K562 (cell line): ENCODE results near the gene EFHB. TPM values are rescaled to one million over a fixed set of nuclear protein-coding genes. Genes with fewer than 3 reads are reported as not detected.
A peak's percentile ranks its signal among the peaks of the same experiment; 100 is the strongest.
"Not testable (repeated sequence)": the region's sequence is repeated elsewhere in the genome, so short reads cannot be mapped to it uniquely, and the experiment has no call there.

Experiments
- ATAC-seq: fragments of 200-7000 bp; cut with Tn5 transposase; 3 replicates; pipeline ENCODE4 v1.9.1; 2020; ENCODE audit warnings: moderate library complexity
- BruUV-seq: library from RNA; stranded (reverse); fragments of 400-500 nt; replicated peaks from 2 replicates; lab custom pipeline; 2021; lab: Mats Ljungman, UMichigan
- CTCF ChIA-PET: fragments of 300-600 bp; formaldehyde crosslinking; extraction: SDS; loops from one replicate; lab custom pipeline; 2021; ENCODE audit warnings: low intra/inter-chr PET ratio; lab: Yijun Ruan, JAX
- POLR2A ChIA-PET: fragments of 300-600, 350-650 bp; sonication (Branson Sonifier 250); formaldehyde crosslinking; extraction: SDS; loops from one replicate; lab custom pipeline; 2021; ENCODE audit warnings: antibody characterized with exemption, inconsistent platforms; lab: Yijun Ruan, JAX
- DNase-seq, 4 experiments: peaks; one replicate each; pipeline versions ENCODE4 v3.0.0 to v3.0.0-alpha.2; 2011 to 2018; ENCODE audit warnings: low spot score in 3 of 4, mixed read lengths in 3 of 4; ENCODE audit errors: extremely low read depth in 1 of 4
- FAIRE-seq: peaks from 2 replicates; lab custom pipeline; 2011; peaks lifted over from hg19 to GRCh38; lab: Jason Lieb, UNC
- H2AFZ ChIP-seq: 2 replicates; pipeline ENCODE4 v1.6.0; 2011; ENCODE audit warnings: low read depth, low read length, control low read depth, inconsistent platforms
- H3K27ac ChIP-seq: fragments of 200-600 bp; 3 replicates; pipeline ENCODE4 v1.8.0; 2011; ENCODE audit warnings: low read depth, mild to moderate bottlenecking, control low read depth, inconsistent platforms, low read length, moderate library complexity, mixed read lengths; ENCODE audit errors: extremely low read depth
- H3K27me3 ChIP-seq, 2 experiments: fragments of 300-600 bp in 1 of 2; 2 replicates in 1 of 2; 3 replicates in 1 of 2; pipeline versions ENCODE4 v1.6.0 to v1.8.0; 2011; ENCODE audit warnings: inconsistent platforms in 2 of 2, low read length in 2 of 2, mild to moderate bottlenecking in 1 of 2, mixed read lengths in 1 of 2, moderate library complexity in 1 of 2; ENCODE audit not compliant: control insufficient read depth in 2 of 2, insufficient read depth in 2 of 2
- H3K36me3 ChIP-seq: fragments of 300-600 bp; 3 replicates; pipeline ENCODE4 v1.8.0; 2011; ENCODE audit warnings: mild to moderate bottlenecking, low read length, inconsistent platforms; ENCODE audit not compliant: control insufficient read depth, insufficient read depth
- H3K4me1 ChIP-seq, 2 experiments: fragments of 200-600 bp in 1 of 2; replicated peaks in 1 of 2; 2 replicates in 1 of 2; 3 replicates in 1 of 2; pipeline versions ENCODE4 v1.5.1 to v1.8.0; 2011; ENCODE audit warnings: inconsistent platforms in 2 of 2, low read length in 2 of 2, mild to moderate bottlenecking in 1 of 2, mixed read lengths in 1 of 2, moderate library complexity in 1 of 2; ENCODE audit not compliant: control insufficient read depth in 2 of 2, insufficient read depth in 2 of 2
- H3K4me2 ChIP-seq: 2 replicates; pipeline ENCODE4 v1.6.1; 2011; ENCODE audit warnings: low read length, control low read depth, inconsistent platforms, mixed read lengths; ENCODE audit not compliant: insufficient read depth
- H3K4me3 ChIP-seq: fragments of 200-600 bp; sonication (generic), shearing (Covaris generic); 2 replicates; pipeline ENCODE4 v1.5.1; 2016; ENCODE audit warnings: control low read depth, inconsistent platforms
- H3K79me2 ChIP-seq: fragments of 200-600 bp; 3 replicates; pipeline ENCODE4 v1.8.0; 2011; ENCODE audit warnings: low read length, inconsistent platforms; ENCODE audit not compliant: control insufficient read depth, insufficient read depth
- H3K9ac ChIP-seq, 2 experiments: 2 replicates each; pipeline versions ENCODE4 v1.6.0 to v1.6.1; 2011; ENCODE audit warnings: low read depth in 2 of 2, low read length in 2 of 2, control low read depth in 1 of 2, inconsistent platforms in 1 of 2, mild to moderate bottlenecking in 1 of 2, mixed read lengths in 1 of 2; ENCODE audit not compliant: insufficient read depth in 1 of 2
- H3K9me1 ChIP-seq: one replicate; pipeline ENCODE4 v1.6.0; 2011; ENCODE audit warnings: inconsistent platforms, mild to moderate bottlenecking, low read length, moderate library complexity; ENCODE audit not compliant: control insufficient read depth, insufficient read depth
- H3K9me3 ChIP-seq: replicated peaks from 2 replicates; pipeline ENCODE4 v1.5.1; 2011; ENCODE audit warnings: low read depth, low read length, inconsistent platforms; ENCODE audit not compliant: control insufficient read depth, insufficient read depth
- H4K20me1 ChIP-seq: replicated peaks from 2 replicates; pipeline ENCODE4 v1.6.1; 2011; ENCODE audit warnings: low read length, inconsistent platforms, mixed read lengths; ENCODE audit not compliant: control insufficient read depth, insufficient read depth
- BCOR ChIP-seq: fragments of 450-650 bp; IDR thresholded peaks from 2 replicates; pipeline ENCODE4 v1.6.1; 2016
- EWSR1 ChIP-seq: fragments of 450-650 bp; IDR thresholded peaks from 2 replicates; pipeline ENCODE4 v1.6.1; 2018; ENCODE audit warnings: borderline replicate concordance, mild to moderate bottlenecking, low read depth, moderate library complexity; ENCODE audit not compliant: partially characterized antibody
- RBM25 ChIP-seq: fragments of 200-400 bp; formaldehyde crosslinking; IDR thresholded peaks from 2 replicates; pipeline ENCODE4 v1.6.1; 2018; ENCODE audit warnings: low read length, low read depth, moderate library complexity; ENCODE audit not compliant: severe bottlenecking
- TCF7 ChIP-seq: sonication (generic); IDR thresholded peaks from 2 replicates; pipeline ENCODE4 v1.6.1; 2016; ENCODE audit warnings: antibody characterized with exemption, borderline replicate concordance
- ZNF121 ChIP-seq: sonication (generic); formaldehyde crosslinking; conservative IDR thresholded peaks from 2 replicates; pipeline ENCODE4 v1.8.0; 2022; ENCODE audit warnings: missing genetic modification reagents
- WGBS: fragments of 100-300 bp; shearing (Covaris generic); methylation state at CpG from one replicate; pipeline ENCODE4 v1.1.6; 2016; ENCODE audit warnings: low coverage, mixed read lengths; ENCODE audit not compliant: insufficient coverage; ENCODE audit errors: missing lambda C conversion rate; 5-methylcytosine and 5-hydroxymethylcytosine counted together
- in situ Hi-C: fragments of 300-500 bp; cut with MboI; formaldehyde crosslinking; loops from 4 replicates; pipeline ENCODE4 v1.15.0; 2018; ENCODE audit warnings: inconsistent platforms, mixed read lengths
- intact Hi-C: fragments of 100-400 bp; cut with micrococcal nuclease; formaldehyde crosslinking; loops from 2 replicates; pipeline ENCODE4 v1.14.2; 2022
- polyA plus RNA-seq, 8 experiments: library from polyadenylated mRNA; depleted of rRNA in 4 of 8; stranded (reverse) in 5 of 8; unstranded in 3 of 8; fragments of >200 nt; fragmentation: Nextera tagmentation in 2 of 8; fragmentation: Illumina TruSeq in 1 of 8; extraction: Ambion mirVana in 2 of 8; extraction: Trizol in 1 of 8; gene quantifications; 2 replicates each; pipeline versions ENCODE4 v1.2.1 to v1.2.3, GENCODE V29; 2011 to 2014; ENCODE audit warnings: inconsistent platforms in 1 of 8, missing spikeins in 1 of 8
- total RNA-seq, 7 experiments: library from RNA; depleted of rRNA in 6 of 7; stranded (reverse); fragments of >200 nt in 6 of 7; fragmentation: Illumina TruSeq in 2 of 7; extraction: Trizol in 2 of 7; gene quantifications; 2 replicates each; pipeline versions ENCODE4 v1.2.1 to v1.2.3, GENCODE V29; 2011 to 2021; ENCODE audit warnings: low replicate concordance in 1 of 7
- TF ChIP-seq, protein P1 (sequence below): fragments of 250-450 bp; sonication (Bioruptor Pico); IDR thresholded peaks from 2 replicates; pipeline ENCODE4 v1.5.0; 2021

EFHB gene
- total and polyA plus RNA-seq, 9 of the 15 experiments (the other 6 are each of a cell fraction or from before 2014, with no cell fraction given): 1.5 to 4.0 (median 1.8) TPM

DNA sequence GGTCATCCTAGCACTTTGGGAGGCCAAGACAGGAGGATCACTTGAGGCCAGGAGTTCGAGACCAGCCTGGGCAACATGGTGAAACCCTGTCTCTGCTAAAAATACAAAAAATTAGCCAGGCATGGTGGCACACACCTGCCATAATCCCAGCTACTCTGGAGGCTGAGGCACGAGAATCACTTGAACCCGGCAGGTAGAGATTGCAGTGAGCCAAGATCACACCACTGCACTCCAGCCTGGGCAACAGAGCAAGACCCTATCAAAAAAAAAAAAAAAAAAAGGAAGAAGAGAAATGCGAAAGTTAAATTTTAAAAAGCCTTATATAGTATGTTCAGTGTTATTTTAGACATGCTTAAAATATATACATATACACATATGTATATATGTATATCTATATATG lies 46.9 kb downstream of the EFHB start:
- WGBS: 91% methylated on average over 3 of the region's 4 CpGs
- H3K9ac ChIP-seq, FAIRE-seq, H4K20me1 ChIP-seq, H3K27ac ChIP-seq, H3K4me3 ChIP-seq, H3K4me2 ChIP-seq, CTCF ChIA-PET, ATAC-seq, H3K27me3 ChIP-seq, in situ Hi-C loops, H3K9me1 ChIP-seq, H3K79me2 ChIP-seq, DNase-seq, H3K9me3 ChIP-seq, H3K36me3 ChIP-seq, BruUV-seq: not testable (repeated sequence)
- POLR2A ChIA-PET: interaction anchor here (2.6 to 3.0 kb wide), 2 partner anchors 11 to 61 kb away, joined by 10 to 12 read pairs; partner anchors contain the start of gene RAB5A
- peak; percentile 52; the same call in 1 of the 2 replicates for TF ChIP-seq BCOR
- peak; percentile 93 for TF ChIP-seq ZNF121 (CRISPR knock-in tag)
- TF ChIP-seq RBM25: peak; percentile 10
- peaks cover 0 to 17% of the 10 kb centered on the region in 2 experiments; a peak in 3 of 5 replicates for H3K4me1 ChIP-seq
- intact Hi-C loops: loop anchor here (5.0 kb wide), 4 partner anchors 45 to 435 kb away; partner anchors contain the start of genes EFHB and SGO1
- 0 out of 2 replicates have a peak overlapping the region, but pooled peaks have one; percentile 40 for H2AFZ ChIP-seq

DNA sequence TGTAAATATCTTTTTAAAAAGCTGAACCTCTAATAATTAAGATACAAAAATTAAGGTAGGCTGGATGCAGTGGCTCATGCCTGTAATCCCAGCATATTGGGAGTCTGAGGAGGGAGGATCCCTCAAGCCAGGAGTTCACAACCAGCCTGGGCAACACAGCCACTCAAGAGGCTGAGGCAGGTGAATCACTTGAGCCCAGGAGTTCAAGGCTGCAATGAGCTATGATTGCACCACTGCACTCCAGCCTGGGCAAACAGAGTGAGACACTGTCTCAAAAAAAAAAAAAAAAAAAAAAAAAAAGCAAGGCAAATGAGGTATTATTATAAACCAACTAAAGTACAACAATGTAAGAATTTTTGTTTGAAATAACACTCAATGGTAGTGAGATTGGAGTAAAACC lies 47.6 kb downstream of the EFHB start:
- H4K20me1 ChIP-seq: no peaks in the 10 kb centered on the region
- H3K27ac ChIP-seq: no peak overlapping the region
- FAIRE-seq (no peak), DNase-seq (no peak), ATAC-seq (no peak)
- no peaks in the 10 kb centered on the region; a peak in 1 of 5 replicates for H3K27me3 ChIP-seq
- H3K9me3 ChIP-seq: no peaks in the 10 kb centered on the region
- no peak overlapping the region for H3K4me2 ChIP-seq
- no peaks in the 10 kb centered on the region for H3K79me2 ChIP-seq
- no peak overlapping the region for H2AFZ ChIP-seq
- no peak overlapping the region for H3K4me3 ChIP-seq
- no peaks in the 10 kb centered on the region for H3K9me1 ChIP-seq
- H3K36me3 ChIP-seq: no peaks in the 10 kb centered on the region
- H3K4me1 ChIP-seq: peaks cover 0 to 17% of the 10 kb centered on the region in 2 experiments; a peak in 3 of 5 replicates
- ChIA-PET CTCF (no interaction called here), POLR2A (interaction anchor here (1.1 to 2.6 kb wide), 2 partner anchors 61 to 98 kb away, joined by 3 to 10 read pairs; partner anchors contain the start of gene RAB5A)
- H3K9ac ChIP-seq: no peak overlapping the region; a peak in 1 of 4 replicates
- no TSS peak for BruUV-seq
- in situ Hi-C loops (no loop called here), intact Hi-C loops (loop anchor here (5.0 kb wide), 4 partner anchors 46 to 436 kb away; partner anchors contain the start of genes EFHB and SGO1)
- TF ChIP-seq, protein P1, sequence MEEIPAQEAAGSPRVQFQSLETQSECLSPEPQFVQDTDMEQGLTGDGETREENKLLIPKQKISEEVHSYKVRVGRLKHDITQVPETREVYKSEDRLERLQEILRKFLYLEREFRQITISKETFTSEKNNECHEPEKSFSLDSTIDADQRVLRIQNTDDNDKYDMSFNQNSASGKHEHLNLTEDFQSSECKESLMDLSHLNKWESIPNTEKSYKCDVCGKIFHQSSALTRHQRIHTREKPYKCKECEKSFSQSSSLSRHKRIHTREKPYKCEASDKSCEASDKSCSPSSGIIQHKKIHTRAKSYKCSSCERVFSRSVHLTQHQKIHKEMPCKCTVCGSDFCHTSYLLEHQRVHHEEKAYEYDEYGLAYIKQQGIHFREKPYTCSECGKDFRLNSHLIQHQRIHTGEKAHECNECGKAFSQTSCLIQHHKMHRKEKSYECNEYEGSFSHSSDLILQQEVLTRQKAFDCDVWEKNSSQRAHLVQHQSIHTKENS (CRISPR knock-in tag): no peak
- no peak for TF ChIP-seq EWSR1
- TF ChIP-seq TCF7: no peak
